HepG2 (cell line): ENCODE measurements around the gene HABP2. TPM values are rescaled to one million over a fixed set of nuclear protein-coding genes. Genes with fewer than 3 reads are reported as not detected.

ENCODE experiments used
- ATAC-seq: fragments of 200-7000 bp; cut with Tn5 transposase; 3 replicates; pipeline ENCODE4 v1.9.1; 2020; ENCODE audit warnings: mild to moderate bottlenecking, moderate library complexity
- BruUV-seq: library from RNA; stranded (reverse); fragments of 400-500 nt; replicated peaks from 2 replicates; lab custom pipeline; 2021; lab: Mats Ljungman, UMichigan
- CTCF ChIA-PET: fragments of 300-600 bp; formaldehyde crosslinking; extraction: SDS; loops from one replicate; lab custom pipeline; 2021; ENCODE audit warnings: low total read pairs, inconsistent platforms, low intra/inter-chr PET ratio; lab: Yijun Ruan, JAX
- POLR2A ChIA-PET: fragments of 350-600 bp; sonication (Branson Sonifier 250); formaldehyde crosslinking; loops from one replicate; lab custom pipeline; 2020; ENCODE audit warnings: antibody characterized with exemption, inconsistent platforms; lab: Yijun Ruan, JAX
- DNase-seq: peaks from one replicate; pipeline ENCODE4 v3.0.0-alpha.2; 2015; ENCODE audit warnings: low spot score
- FAIRE-seq: peaks from 3 replicates; lab custom pipeline; 2011; peaks lifted over from hg19 to GRCh38; lab: Jason Lieb, UNC
- H2AFZ ChIP-seq: one replicate; pipeline ENCODE4 v1.6.1; 2011; ENCODE audit warnings: low read length, inconsistent platforms
- H3K27ac ChIP-seq: fragments of 300-600 bp; 3 replicates; pipeline ENCODE4 v1.8.0; 2011; ENCODE audit warnings: mixed run types, mild to moderate bottlenecking, mixed read lengths, low read length, inconsistent platforms; ENCODE audit not compliant: insufficient read depth; ENCODE audit errors: extremely low read length
- H3K27me3 ChIP-seq, 2 experiments: fragments of 200-600 bp in 1 of 2; 2 replicates in 1 of 2; 3 replicates in 1 of 2; pipeline versions ENCODE4 v1.6.0 to v1.8.0; 2011; ENCODE audit warnings: low read length in 2 of 2, mild to moderate bottlenecking in 2 of 2, moderate library complexity in 2 of 2, inconsistent platforms in 1 of 2; ENCODE audit not compliant: insufficient read depth in 2 of 2, control insufficient read depth in 1 of 2
- H3K36me3 ChIP-seq, 2 experiments: fragments of 200-600 bp in 1 of 2; replicated peaks in 1 of 2; 2 replicates in 1 of 2; 3 replicates in 1 of 2; pipeline versions ENCODE4 v1.5.1 to v1.8.0; 2011; ENCODE audit warnings: low read length in 2 of 2, inconsistent platforms in 1 of 2; ENCODE audit not compliant: insufficient read depth in 2 of 2, control insufficient read depth in 1 of 2
- H3K4me1 ChIP-seq: 2 replicates; pipeline ENCODE4 v1.5.1; 2012; ENCODE audit warnings: low read length, inconsistent platforms; ENCODE audit not compliant: insufficient read depth
- H3K4me2 ChIP-seq: 2 replicates; pipeline ENCODE4 v1.6.0; 2011; ENCODE audit warnings: low read depth, low read length, inconsistent platforms
- H3K4me3 ChIP-seq, 3 experiments: fragments of 200-600 bp in 1 of 3; sonication (generic), shearing (Covaris generic) in 1 of 3; replicated peaks in 1 of 3; 2 replicates each; pipeline ENCODE4 v1.5.1; 2011 to 2016; ENCODE audit warnings: low read length in 3 of 3, inconsistent platforms in 2 of 3, low read depth in 2 of 3, mild to moderate bottlenecking in 2 of 3, control low read depth in 1 of 3, mixed read lengths in 1 of 3; ENCODE audit not compliant: insufficient read depth in 1 of 3
- H3K79me2 ChIP-seq: one replicate; pipeline ENCODE4 v1.6.1; 2011; ENCODE audit warnings: low read length, inconsistent platforms; ENCODE audit not compliant: insufficient read depth
- H3K9ac ChIP-seq: 2 replicates; pipeline ENCODE4 v1.6.0; 2011; ENCODE audit warnings: mild to moderate bottlenecking, low read depth, low read length, inconsistent platforms; ENCODE audit not compliant: insufficient read depth
- H3K9me3 ChIP-seq: 2 replicates; pipeline ENCODE4 v1.5.1; 2012; ENCODE audit warnings: mild to moderate bottlenecking, low read length
- H4K20me1 ChIP-seq: 2 replicates; pipeline ENCODE4 v1.6.0; 2011; ENCODE audit warnings: inconsistent platforms, mild to moderate bottlenecking, low read length, moderate library complexity; ENCODE audit not compliant: insufficient read depth
- HCFC1 ChIP-seq: fragments of 150-350 bp; IDR thresholded peaks from 2 replicates; pipeline ENCODE4 v1.6.1; 2014; ENCODE audit warnings: low read depth, low read length
- PHB2 ChIP-seq: fragments of 450-650 bp; IDR thresholded peaks from 2 replicates; pipeline ENCODE4 v1.6.1; 2018; ENCODE audit not compliant: partially characterized antibody
- WGBS: methylation state at CpG from one replicate; pipeline ENCODE4 v1.1.6; 2017; ENCODE audit warnings: low lambda C conversion rate; 5-methylcytosine and 5-hydroxymethylcytosine counted together
- in situ Hi-C: cut with HindIII; loops from 2 replicates; pipeline ENCODE4 v1.10.0; 2017; ENCODE audit warnings: low pct_unique_long_range_greater_than_20kb; ENCODE audit not compliant: extremely low pct_ligation_motif_present
- intact Hi-C: fragments of 100-400 bp; cut with micrococcal nuclease; formaldehyde crosslinking; loops from one replicate; pipeline ENCODE4 v1.10.0; 2022; ENCODE audit not compliant: unreplicated experiment
- polyA plus RNA-seq, 8 experiments: library from polyadenylated mRNA; depleted of rRNA in 3 of 8; stranded (reverse) in 7 of 8; unstranded in 1 of 8; fragments of >200 nt; fragmentation: Illumina TruSeq in 4 of 8; extraction: Trizol in 4 of 8; gene quantifications; 2 replicates each; pipeline versions ENCODE4 v1.2.1 to v1.2.3, GENCODE V29; 2011 to 2016; ENCODE audit warnings: low read depth in 4 of 8, missing spikeins in 1 of 8, mixed read lengths in 1 of 8; ENCODE audit not compliant: insufficient read depth in 1 of 8
- total RNA-seq, 5 experiments: library from RNA; depleted of rRNA; stranded (reverse); fragments of >200 nt; fragmentation: Illumina TruSeq; extraction: Trizol; gene quantifications; 2 replicates each; pipeline ENCODE4 v1.2.3, GENCODE V29; 2016; ENCODE audit warnings: low read depth in 1 of 5
- TF ChIP-seq, protein P1 (sequence below): sonication (generic); formaldehyde crosslinking; IDR thresholded peaks from 2 replicates; pipeline ENCODE4 v1.5.0; 2020; ENCODE audit warnings: missing genetic modification reagents
- TF ChIP-seq, protein P2 (sequence below): sonication (generic); formaldehyde crosslinking; IDR thresholded peaks from 2 replicates; pipeline ENCODE4 v1.4.0; 2020; ENCODE audit warnings: missing genetic modification reagents

The HABP2 gene
- total and polyA plus RNA-seq, 2 of the 13 experiments (the other 11 are each of a cell fraction or from before 2014, with no cell fraction given), result 0.12 to 0.13 TPM

DNA sequence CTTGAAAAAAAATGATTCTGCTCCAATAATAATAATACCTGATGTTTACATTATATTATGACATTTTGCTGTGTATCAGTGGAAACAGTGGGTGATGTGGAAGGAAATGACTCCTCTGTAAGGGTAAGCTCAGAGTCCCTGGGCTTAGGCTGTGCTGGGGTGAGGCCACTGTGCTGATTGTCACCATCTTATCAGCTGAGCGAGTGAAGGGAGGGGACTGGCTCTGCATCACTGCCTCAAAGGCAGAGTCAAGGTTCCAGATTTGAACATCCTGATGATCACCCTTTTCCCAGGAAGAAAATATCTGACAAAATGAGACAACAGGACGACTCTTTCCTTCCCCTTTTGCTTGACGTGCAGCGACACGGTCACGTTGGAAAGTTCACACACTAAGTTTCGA, 24.0 kb upstream of the HABP2 start:
- BruUV-seq, result no TSS peak
- ChIA-PET POLR2A (no interaction called here), CTCF (no interaction called here)
- H3K27ac ChIP-seq, result no peak overlapping the region
- TF ChIP-seq, protein P1, sequence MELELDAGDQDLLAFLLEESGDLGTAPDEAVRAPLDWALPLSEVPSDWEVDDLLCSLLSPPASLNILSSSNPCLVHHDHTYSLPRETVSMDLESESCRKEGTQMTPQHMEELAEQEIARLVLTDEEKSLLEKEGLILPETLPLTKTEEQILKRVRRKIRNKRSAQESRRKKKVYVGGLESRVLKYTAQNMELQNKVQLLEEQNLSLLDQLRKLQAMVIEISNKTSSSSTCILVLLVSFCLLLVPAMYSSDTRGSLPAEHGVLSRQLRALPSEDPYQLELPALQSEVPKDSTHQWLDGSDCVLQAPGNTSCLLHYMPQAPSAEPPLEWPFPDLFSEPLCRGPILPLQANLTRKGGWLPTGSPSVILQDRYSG (CRISPR knock-in tag), result no peak
- TF ChIP-seq, protein P2, sequence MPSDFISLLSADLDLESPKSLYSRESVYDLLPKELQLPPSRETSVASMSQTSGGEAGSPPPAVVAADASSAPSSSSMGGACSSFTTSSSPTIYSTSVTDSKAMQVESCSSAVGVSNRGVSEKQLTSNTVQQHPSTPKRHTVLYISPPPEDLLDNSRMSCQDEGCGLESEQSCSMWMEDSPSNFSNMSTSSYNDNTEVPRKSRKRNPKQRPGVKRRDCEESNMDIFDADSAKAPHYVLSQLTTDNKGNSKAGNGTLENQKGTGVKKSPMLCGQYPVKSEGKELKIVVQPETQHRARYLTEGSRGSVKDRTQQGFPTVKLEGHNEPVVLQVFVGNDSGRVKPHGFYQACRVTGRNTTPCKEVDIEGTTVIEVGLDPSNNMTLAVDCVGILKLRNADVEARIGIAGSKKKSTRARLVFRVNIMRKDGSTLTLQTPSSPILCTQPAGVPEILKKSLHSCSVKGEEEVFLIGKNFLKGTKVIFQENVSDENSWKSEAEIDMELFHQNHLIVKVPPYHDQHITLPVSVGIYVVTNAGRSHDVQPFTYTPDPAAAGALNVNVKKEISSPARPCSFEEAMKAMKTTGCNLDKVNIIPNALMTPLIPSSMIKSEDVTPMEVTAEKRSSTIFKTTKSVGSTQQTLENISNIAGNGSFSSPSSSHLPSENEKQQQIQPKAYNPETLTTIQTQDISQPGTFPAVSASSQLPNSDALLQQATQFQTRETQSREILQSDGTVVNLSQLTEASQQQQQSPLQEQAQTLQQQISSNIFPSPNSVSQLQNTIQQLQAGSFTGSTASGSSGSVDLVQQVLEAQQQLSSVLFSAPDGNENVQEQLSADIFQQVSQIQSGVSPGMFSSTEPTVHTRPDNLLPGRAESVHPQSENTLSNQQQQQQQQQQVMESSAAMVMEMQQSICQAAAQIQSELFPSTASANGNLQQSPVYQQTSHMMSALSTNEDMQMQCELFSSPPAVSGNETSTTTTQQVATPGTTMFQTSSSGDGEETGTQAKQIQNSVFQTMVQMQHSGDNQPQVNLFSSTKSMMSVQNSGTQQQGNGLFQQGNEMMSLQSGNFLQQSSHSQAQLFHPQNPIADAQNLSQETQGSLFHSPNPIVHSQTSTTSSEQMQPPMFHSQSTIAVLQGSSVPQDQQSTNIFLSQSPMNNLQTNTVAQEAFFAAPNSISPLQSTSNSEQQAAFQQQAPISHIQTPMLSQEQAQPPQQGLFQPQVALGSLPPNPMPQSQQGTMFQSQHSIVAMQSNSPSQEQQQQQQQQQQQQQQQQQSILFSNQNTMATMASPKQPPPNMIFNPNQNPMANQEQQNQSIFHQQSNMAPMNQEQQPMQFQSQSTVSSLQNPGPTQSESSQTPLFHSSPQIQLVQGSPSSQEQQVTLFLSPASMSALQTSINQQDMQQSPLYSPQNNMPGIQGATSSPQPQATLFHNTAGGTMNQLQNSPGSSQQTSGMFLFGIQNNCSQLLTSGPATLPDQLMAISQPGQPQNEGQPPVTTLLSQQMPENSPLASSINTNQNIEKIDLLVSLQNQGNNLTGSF, result no peak
- no peak for TF ChIP-seq PHB2
- TF ChIP-seq HCFC1, result no peak
- no peak overlapping the region for H3K4me2 ChIP-seq
- no peaks in the 10 kb centered on the region for H3K9me3 ChIP-seq
- FAIRE-seq (no peak), ATAC-seq (no peak), DNase-seq (no peak)
- H3K79me2 ChIP-seq, result no peaks in the 10 kb centered on the region
- in situ Hi-C loops (no loop called here), intact Hi-C loops (no loop called here)
- no peaks in the 10 kb centered on the region for H4K20me1 ChIP-seq
- H3K27me3 ChIP-seq, result peaks cover 1 to 10% of the 10 kb centered on the region in 2 experiments; a peak in 1 of 5 replicates
- WGBS, result 38% methylated on average over 7 of the region's 7 CpGs
- no peak overlapping the region for H3K9ac ChIP-seq
- H3K4me3 ChIP-seq, result no peak overlapping the region
- no peaks in the 10 kb centered on the region for H3K36me3 ChIP-seq
- H3K4me1 ChIP-seq, result no peaks in the 10 kb centered on the region
- no peak overlapping the region for H2AFZ ChIP-seq
